Measurements from ENCODE around the gene BTNL9. TPM values are rescaled to one million over a fixed set of nuclear protein-coding genes. Genes with fewer than 3 reads are reported as not detected.

Gene BTNL9
- total RNA-seq, 1 experiment from 2014 or later = 37.5 TPM

GRCh38 chr5:181039471-181039870 lies 595 bp upstream of the BTNL9 start:
- intact Hi-C loops (cut with micrococcal nuclease; ENCODE audit: unreplicated experiment) (no loop called here), in situ Hi-C loops (cut with HindIII; ENCODE audit: low pct_unique_long_range_greater_than_20kb, low sequenced_read_pairs) (no loop called here)
- Histone ChIP-seq H3K4me1 (ENCODE audit: control insufficient read depth, insufficient read depth, low read length) (peaks cover 13% of the 10 kb centered on the region), H3K27me3 (ENCODE audit: control insufficient read depth, insufficient read depth, low read length) (peaks cover 2% of the 10 kb centered on the region; the same call in 1 of the 2 replicates), H3K36me3 (ENCODE audit: control insufficient read depth, insufficient read depth, low read length) (no peaks in the 10 kb centered on the region), H3K4me3 (ENCODE audit: low read depth in 2 of 2, low read length in 2 of 2) (no peak overlapping the region), H3K27ac (ENCODE audit: low read length) (no peak overlapping the region), H3K9me3 (ENCODE audit: control insufficient read depth, insufficient read depth, low read depth, low read length) (no peaks in the 10 kb centered on the region)
- CTCF ChIA-PET = no interaction called here
- ATAC-seq (no peak), DNase-seq (ENCODE audit: low read depth, low spot score) (no peak)
- BruUV-seq (replicated peaks) = no TSS peak
- POLR2A ChIA-PET = no interaction called here
- TF ChIP-seq SIN3A (IDR thresholded peaks at IDR 0.05; ENCODE audit: borderline replicate concordance, insufficient read depth, low read depth, low read length) (no peak), POLR2AphosphoS5 (IDR thresholded peaks at IDR 0.05; ENCODE audit: low read depth, low read length) (no peak)

GRCh38 chr5:181040631-181040945 lies 522 bp downstream of the BTNL9 start:
- ATAC-seq (no peak), DNase-seq (ENCODE audit: low read depth, low spot score) (no peak)
- H3K27ac ChIP-seq (ENCODE audit: low read length) = no peak overlapping the region
- H3K4me1 ChIP-seq (ENCODE audit: control insufficient read depth, insufficient read depth, low read length) = peaks cover 23% of the 10 kb centered on the region
- BruUV-seq (replicated peaks) = no TSS peak
- H3K9me3 ChIP-seq (ENCODE audit: control insufficient read depth, insufficient read depth, low read depth, low read length) = no peaks in the 10 kb centered on the region
- no peak for TF ChIP-seq REST (IDR thresholded peaks at IDR 0.05; ENCODE audit: insufficient read depth in 1 of 2, low read depth in 2 of 2, low read length in 1 of 2)
- TF ChIP-seq POLR2AphosphoS5 (IDR thresholded peaks at IDR 0.05; ENCODE audit: low read depth, low read length) = no peak
- intact Hi-C loops (cut with micrococcal nuclease; ENCODE audit: unreplicated experiment) (loop anchor here (5.0 kb wide), 1 partner anchor 173 kb away; no protein-coding TSS in a partner anchor), in situ Hi-C loops (cut with HindIII; ENCODE audit: low pct_unique_long_range_greater_than_20kb, low sequenced_read_pairs) (no loop called here)
- peaks cover 2% of the 10 kb centered on the region; the same call in 1 of the 2 replicates for H3K27me3 ChIP-seq (ENCODE audit: control insufficient read depth, insufficient read depth, low read length)
- ChIA-PET POLR2A (no interaction called here), CTCF (no interaction called here)
- no peak overlapping the region for H3K4me3 ChIP-seq (ENCODE audit: low read depth in 2 of 2, low read length in 2 of 2)
- no peaks in the 10 kb centered on the region for H3K36me3 ChIP-seq (ENCODE audit: control insufficient read depth, insufficient read depth, low read length)

GRCh38 chr5:181041043-181041442 lies 977 bp downstream of the BTNL9 start:
- BruUV-seq (replicated peaks) = no TSS peak
- no peaks in the 10 kb centered on the region for H3K36me3 ChIP-seq (ENCODE audit: control insufficient read depth, insufficient read depth, low read length)
- ATAC-seq (no peak), DNase-seq (ENCODE audit: low read depth, low spot score) (no peak)
- peaks cover 2% of the 10 kb centered on the region; the same call in 1 of the 2 replicates for H3K27me3 ChIP-seq (ENCODE audit: control insufficient read depth, insufficient read depth, low read length)
- in situ Hi-C loops (cut with HindIII; ENCODE audit: low pct_unique_long_range_greater_than_20kb, low sequenced_read_pairs) (no loop called here), intact Hi-C loops (cut with micrococcal nuclease; ENCODE audit: unreplicated experiment) (loop anchor here (5.0 kb wide), 1 partner anchor 174 kb away; no protein-coding TSS in a partner anchor)
- POLR2A ChIA-PET = no interaction called here
- CTCF ChIA-PET = no interaction called here
- peaks cover 23% of the 10 kb centered on the region for H3K4me1 ChIP-seq (ENCODE audit: control insufficient read depth, insufficient read depth, low read length)
- H3K9me3 ChIP-seq (ENCODE audit: control insufficient read depth, insufficient read depth, low read depth, low read length) = no peaks in the 10 kb centered on the region
- no peak overlapping the region for H3K27ac ChIP-seq (ENCODE audit: low read length)
- no peak for TF ChIP-seq SIN3A (IDR thresholded peaks at IDR 0.05; ENCODE audit: borderline replicate concordance, insufficient read depth, low read depth, low read length)
- no peak for TF ChIP-seq TCF7L2 (IDR thresholded peaks at IDR 0.05; ENCODE audit: low read depth, low read length)
- TF ChIP-seq POLR2AphosphoS5 (IDR thresholded peaks at IDR 0.05; ENCODE audit: low read depth, low read length) = no peak
- TF ChIP-seq CTCF (IDR thresholded peaks at IDR 0.05) = no peak
- TF ChIP-seq REST (IDR thresholded peaks at IDR 0.05; ENCODE audit: insufficient read depth in 1 of 2, low read depth in 2 of 2, low read length in 1 of 2) = no peak
- no peak overlapping the region for H3K4me3 ChIP-seq (ENCODE audit: low read depth in 2 of 2, low read length in 2 of 2)
